GM21423 (cell line): ENCODE results near the gene DNAH5.
"Not testable (repeated sequence)": the region's sequence is repeated elsewhere in the genome, so short reads cannot be mapped to it uniquely, and the experiment has no call there.

Source experiments
- ATAC-seq: cut with Tn5 transposase; IDR thresholded peaks from one replicate; pipeline ENCODE4 v1.9.1; 2021; ENCODE audit warnings: mild to moderate bottlenecking, moderate library complexity; ENCODE audit not compliant: unreplicated experiment

DNAH5 gene

DNA sequence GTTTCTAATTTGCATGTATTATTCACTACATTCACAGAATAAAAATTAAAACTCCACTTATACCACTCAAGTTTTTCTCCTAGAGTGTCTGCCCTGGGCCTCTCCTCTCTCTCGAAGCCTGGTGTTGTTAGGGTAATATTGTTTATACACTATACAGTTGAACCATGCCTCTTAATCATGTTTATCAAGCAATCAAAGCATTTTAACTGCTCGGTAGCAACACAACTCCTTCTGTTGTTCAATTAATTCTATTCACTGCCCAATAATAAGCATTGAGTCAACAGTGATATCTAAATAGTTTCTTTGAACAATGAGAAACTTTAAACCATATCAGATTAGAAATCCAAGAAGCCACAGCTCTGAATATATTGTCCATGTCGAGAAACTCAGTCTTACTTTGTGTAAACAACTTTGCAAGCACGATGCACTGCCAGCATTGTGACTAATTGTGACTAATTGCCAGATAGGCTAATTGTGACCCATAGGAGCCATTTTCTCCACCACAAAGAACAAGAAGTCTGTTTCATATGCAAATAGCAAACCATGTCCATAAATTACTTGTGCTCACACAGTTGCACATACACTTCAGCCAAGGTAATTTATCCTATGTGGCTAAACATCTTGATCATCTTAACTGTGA is at the start of gene DNAH5:
Gene DNAH5 (minus strand): TSS at position 129 of the 640 bp plus-strand sequence. CDS start 250 bp downstream, outside the sequence.
- ATAC-seq: no peak

DNA sequence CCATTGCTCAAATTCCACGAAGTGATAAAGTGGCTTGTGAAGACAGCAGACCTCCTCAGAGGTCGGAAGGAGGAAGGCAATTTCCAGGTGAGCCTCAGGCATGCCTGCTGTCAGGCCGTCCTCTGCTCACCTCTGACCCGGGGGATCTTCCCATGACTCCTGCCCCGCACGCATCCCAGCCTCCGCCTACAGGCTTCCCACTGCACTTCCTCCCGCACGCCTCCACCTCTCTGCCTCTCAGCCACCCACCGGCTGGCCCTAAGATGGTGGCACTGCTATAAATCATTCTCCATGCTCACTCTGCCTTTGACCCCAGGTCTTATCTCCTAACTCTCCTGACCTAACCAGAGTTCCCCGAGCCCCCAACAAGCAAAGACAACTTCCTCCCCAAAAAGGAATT is 49.4 kb upstream of the DNAH5 start:
- ATAC-seq: no peak

GRCh38 chr5:13992795-13993194 is 48.3 kb upstream of the DNAH5 start:
- ATAC-seq: no peak

DNA sequence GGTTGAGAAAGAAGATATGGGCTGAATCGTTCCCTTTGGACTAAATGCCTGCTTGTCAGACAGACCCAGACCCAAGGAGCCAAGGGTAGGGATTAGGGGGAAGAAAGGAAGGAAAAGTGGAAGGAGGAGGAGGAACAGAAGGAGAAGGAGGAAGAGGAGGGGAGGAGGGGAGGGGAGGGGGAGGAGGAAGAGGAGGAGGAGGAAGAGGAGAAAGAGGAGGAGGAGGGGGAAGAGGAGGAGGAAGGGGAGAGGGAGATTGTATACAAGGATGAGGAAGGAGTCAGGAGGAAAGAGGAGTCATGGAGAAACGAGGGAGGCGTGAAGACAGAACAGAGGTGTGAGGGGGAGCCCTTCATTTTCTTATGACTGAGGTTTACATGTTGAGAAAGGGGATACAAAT is 46.9 kb upstream of the DNAH5 start:
- ATAC-seq: no peak

DNA sequence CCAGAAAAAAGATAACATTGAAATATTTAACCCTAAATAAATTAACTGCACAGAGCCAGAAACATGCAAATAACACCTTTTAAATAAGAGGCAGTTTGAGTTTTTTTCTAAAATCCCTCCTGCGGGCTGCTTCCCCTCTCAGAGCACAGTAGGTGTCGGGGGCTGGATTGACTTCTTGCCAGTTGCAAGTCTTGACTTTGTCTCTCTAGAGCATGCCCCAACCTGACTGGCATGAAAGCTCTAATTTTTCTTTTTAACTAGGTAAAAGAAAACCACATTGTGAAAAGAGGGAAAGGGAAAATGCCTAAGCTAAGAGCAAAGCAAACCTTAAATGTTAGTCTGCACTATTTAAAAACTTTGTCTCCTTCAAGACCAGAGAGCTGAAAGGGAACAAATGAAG is 46.4 kb upstream of the DNAH5 start:
- no peak for ATAC-seq

DNA sequence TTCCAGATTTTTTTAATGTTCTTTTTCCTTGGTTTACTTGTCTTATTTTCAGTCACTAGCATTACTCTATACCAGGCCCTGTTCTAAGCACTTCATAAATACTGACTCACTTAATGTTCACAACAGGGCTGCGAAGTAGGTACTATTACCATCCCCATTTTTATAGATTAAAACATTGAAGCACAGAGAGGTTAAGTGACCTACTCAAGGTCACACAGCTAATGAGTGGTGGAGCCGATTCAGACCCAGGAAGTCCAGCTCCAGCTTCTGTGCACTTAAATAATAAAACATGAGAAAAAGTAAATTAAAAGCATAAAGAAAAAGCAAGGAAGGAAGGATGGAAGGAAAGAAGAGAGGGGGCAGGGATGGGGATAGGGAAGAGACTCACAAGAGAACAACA is 45.3 kb upstream of the DNAH5 start:
- no peak for ATAC-seq

DNA sequence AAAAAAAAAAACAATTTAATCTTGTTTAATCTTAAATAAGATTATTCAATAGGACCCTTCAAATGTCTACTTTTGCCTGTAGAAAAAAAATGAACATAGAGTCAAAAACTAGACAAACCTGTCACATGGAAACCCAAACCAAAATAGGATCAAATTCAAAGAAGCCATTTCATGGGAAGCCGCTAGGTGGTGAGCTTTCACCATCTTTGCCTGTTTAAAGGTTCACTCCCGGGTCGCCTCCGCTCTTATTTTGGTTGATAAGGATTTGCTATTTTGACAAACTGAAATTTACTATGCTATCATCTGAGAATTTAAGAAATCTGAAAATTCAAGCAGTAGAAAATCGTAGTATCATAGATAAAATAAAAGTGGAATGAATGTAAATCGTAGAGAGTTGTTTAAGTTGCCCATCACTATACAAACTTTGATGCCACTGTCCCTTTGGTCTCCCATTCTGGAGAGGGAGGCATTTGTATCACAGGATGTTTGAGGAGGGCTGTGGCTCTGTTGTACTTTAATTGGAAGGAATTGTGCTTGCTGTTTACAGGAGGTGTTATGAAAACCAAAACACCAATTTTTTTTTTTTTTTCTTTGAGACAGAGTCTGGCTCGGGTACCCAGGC is 43.5 kb upstream of the DNAH5 start:
- peak; percentile 49 for ATAC-seq

GRCh38 chr5:13985731-13986418 is 41.4 kb upstream of the DNAH5 start:
- no peak for ATAC-seq

- ATAC-seq: not testable (repeated sequence)
These were observed 40.4 kb upstream of the DNAH5 start for GRCh38 chr5:13984888-13985287.

GRCh38 chr5:13976867-13977830 is 32.7 kb upstream of the DNAH5 start:
- no peak for ATAC-seq

DNA sequence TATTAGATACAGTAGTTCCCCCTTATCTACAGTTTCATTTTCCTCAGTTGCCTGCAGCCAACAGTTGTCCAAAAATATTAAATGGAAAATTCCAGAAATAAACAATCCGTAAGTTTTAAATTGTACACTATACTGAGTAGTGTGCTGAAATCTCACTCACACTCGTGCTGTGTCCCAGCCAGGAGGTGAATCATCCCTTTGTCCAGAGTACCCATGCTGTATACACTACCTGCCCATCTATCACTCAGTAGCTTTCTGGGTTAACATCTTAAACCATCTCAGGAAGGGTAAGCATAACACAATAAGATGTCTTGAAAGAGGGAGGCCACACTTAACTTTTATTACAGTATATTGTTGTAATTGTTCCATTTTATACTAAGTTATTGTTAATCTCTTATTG is 31.7 kb upstream of the DNAH5 start:
- ATAC-seq: no peak

DNA sequence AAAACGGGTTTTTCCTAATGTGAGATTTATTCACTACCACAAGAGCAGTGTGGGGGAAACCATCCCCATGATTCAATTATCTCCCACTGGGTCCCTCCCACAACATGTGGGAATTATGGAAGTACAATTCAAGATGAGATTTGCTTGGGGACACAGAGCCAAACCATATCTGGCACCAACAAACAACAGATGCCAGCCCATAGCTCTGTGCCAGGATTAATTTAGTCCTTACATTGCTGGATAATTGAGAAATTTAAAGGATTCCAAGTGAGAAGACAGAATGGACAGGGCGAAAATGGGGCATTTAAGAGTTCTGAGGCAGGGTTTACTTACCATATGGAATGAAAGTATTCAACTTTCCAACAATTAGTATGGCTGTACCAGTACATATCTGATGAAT is 30.8 kb upstream of the DNAH5 start:
- ATAC-seq: no peak

DNA sequence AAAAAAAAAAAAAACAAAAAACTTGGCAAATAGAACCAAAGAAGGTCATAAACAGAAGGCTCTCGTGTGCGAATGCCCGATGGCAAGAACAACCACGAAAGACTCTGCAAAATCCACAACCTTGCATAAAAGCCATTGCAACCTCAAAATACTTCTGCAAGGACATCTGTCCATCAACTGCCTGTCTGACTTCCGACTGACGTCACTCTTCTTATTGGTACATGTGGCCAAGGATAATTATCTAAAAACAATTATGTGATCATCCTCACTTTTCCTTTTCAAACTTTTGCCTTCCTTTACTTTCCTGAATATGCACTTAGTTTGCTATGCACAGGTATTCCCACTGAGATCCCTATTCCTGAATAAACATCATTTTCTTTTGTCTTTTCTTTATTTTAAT is 29.2 kb upstream of the DNAH5 start:
- no peak for ATAC-seq

DNA sequence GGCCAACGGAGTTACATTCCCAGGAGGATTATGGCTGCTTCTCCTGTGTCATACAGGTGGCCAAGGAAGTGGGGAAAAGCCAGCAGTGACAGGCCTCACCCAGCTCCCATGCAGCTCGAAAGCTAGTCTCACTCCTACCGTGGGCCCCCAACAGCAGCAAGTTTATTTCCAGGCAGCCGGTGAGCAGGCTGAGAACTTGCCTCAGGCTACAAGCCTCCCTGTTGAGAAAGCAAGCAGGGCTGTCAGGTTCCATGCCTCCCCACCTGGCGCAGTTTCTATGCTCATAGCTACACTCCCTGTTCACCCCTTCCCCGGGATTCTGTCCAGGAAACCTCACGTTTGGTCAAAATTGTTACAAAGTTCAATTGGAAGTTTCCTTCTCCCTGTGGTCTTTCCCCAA is 27.5 kb upstream of the DNAH5 start:
- no peak for ATAC-seq

DNA sequence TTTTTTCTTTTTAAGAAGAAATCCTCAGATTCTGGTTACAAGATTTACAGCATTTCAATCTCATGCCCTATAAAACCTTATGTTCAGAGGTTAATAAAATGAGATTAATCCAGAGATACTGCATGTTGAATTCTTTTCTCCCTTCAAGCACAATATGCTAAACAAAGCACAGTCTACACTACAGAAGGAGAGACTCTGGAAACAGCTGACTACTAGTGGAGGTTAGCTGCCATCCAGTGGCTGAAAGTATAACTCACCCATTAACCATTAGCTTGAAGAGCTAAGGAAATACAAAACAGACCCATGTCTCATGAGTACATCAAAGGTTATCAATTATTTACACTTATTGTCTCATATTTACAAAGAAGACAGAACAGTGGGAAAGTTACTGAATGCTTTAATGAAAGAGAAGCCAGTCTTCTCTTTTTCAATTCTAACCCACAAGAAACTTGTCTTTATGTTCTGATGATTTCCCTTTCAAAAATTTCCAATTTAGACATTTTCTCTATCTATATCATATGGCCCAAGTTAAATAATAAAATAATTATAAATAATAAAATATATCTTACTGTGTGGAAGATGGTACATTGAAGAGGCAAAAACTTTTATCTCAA is 12.7 kb upstream of the DNAH5 start:
- peak; percentile 97 for ATAC-seq

GRCh38 chr5:13956471-13956870 is 12.0 kb upstream of the DNAH5 start:
- ATAC-seq: no peak

DNA sequence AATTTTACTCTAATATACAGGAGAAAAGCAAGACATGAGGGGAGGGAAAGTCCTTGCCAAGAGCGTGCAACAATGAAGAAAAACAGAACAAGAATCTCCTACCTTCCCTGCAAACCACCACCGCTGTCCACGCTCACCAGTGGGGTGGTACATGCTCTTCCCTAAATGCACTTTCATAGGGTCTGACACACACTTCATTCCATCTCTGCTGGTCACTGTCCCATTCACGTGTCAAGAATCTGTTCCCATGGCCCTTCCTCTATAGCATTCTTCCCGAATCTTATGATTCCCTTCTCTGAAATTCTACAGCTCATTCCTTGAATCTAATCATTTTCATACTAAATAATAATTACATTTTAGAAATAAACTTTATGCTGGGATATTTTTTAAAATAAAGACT is 11.4 kb upstream of the DNAH5 start:
- ATAC-seq: no peak

DNA sequence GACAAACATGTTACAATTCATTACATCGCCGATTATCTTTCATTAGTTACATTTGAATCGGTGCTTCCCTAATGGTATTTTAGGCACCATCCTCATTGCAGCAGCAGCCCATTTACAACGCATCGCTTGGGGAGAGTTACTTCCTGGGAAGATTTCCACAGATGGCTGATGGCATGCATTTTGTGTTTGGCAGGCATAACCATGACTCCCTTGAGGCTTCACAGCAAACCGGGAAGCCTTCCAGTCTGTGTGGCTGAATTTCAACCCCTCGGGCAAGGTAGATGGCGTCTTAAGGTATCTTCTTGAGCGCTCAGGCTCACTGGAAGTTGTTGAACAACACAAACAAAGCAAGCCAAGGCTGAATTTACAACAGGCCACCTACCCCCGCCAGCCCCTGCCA is 1.6 kb upstream of the DNAH5 start:
- ATAC-seq: no peak

GRCh38 chr5:13945271-13945670 is 783 bp upstream of the DNAH5 start:
- ATAC-seq: no peak

GRCh38 chr5:13943676-13944075 is 812 bp downstream of the DNAH5 start:
- ATAC-seq: no peak

DNA sequence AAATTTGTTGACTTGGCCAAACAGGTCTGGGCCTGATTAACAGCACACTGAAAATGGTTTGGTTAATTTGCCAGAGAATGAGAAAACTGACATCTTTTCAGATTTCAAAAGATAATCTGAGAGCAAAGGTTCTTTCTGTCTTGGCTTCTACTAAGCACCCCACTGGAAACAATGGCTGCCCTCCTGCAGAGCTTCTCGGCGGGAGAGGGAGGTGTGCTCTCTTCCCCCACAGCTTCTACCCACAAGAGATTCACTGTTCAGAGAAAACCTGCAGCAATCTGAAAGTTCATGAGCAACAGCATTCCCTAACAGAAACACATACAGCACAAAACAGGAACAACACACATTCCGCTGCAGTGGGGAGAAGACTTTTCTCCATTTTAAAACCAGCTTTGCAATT is 3.0 kb downstream of the DNAH5 start:
- ATAC-seq: no peak
